ENCODE measurements around the gene ZNF780B. TPM values are rescaled to one million over a fixed set of nuclear protein-coding genes. Genes with fewer than 3 reads are reported as not detected.

Gene ZNF780B
- total RNA-seq, 1 donor from 2014 or later: 42.3 TPM

DNA sequence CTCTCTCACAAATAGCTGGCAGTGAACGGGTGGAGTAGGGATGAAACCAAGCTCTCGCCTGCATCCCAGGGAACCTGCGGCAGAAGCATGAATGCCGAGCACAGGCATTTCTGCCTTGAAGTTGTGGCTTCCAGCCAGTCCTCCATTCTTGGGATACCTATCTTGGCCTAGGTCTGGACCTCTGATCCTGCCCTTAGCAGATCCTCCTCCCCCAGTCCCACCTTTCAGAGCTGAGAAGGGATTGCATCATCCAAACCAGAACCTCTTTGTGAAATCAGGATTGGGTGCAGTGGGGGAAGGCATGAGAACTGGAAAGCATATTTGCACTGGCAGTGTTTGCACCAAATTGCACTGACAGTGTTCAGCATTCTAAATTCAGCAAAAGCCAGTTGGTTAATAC is 28.9 kb upstream of the ZNF780B start:
- TF ChIP-seq, protein P1, sequence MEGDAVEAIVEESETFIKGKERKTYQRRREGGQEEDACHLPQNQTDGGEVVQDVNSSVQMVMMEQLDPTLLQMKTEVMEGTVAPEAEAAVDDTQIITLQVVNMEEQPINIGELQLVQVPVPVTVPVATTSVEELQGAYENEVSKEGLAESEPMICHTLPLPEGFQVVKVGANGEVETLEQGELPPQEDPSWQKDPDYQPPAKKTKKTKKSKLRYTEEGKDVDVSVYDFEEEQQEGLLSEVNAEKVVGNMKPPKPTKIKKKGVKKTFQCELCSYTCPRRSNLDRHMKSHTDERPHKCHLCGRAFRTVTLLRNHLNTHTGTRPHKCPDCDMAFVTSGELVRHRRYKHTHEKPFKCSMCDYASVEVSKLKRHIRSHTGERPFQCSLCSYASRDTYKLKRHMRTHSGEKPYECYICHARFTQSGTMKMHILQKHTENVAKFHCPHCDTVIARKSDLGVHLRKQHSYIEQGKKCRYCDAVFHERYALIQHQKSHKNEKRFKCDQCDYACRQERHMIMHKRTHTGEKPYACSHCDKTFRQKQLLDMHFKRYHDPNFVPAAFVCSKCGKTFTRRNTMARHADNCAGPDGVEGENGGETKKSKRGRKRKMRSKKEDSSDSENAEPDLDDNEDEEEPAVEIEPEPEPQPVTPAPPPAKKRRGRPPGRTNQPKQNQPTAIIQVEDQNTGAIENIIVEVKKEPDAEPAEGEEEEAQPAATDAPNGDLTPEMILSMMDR (IDR thresholded peaks at IDR 0.05; ENCODE audit: unreplicated experiment): no peak
- H3K27ac Mint-ChIP-seq: no peak overlapping the region
- no peak for DNase-seq (ENCODE audit: low spot score in 2 of 2, unreplicated experiment in 2 of 2)
- no peaks in the 10 kb centered on the region for H3K27me3 Mint-ChIP-seq (ENCODE audit: low read depth)
- H3K4me3 Mint-ChIP-seq: no peak overlapping the region
- H3K4me1 Mint-ChIP-seq: peaks cover 13% of the 10 kb centered on the region
- H3K9me3 Mint-ChIP-seq: peaks cover 25% of the 10 kb centered on the region
- H3K36me3 Mint-ChIP-seq: peaks cover 51% of the 10 kb centered on the region

DNA sequence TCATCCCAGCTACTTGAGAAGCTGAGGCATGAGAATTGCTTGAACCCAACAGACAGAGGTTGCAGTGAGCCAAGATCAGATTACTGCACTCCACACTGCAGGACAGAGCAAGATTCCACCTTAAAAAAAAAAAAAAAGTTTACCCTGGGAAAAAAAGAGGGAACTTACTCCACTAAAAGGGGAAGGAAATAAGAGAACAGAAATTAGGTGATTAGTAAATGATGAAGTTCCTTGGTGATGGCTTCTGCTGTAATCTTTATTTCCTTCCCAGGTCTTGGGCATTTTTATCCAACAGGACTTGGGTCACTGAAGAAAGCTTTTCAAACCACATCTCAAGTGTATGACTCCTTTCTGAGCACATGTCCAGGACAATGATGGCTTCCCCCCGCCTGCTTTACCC is 25.4 kb upstream of the ZNF780B start:
- no peak for DNase-seq (ENCODE audit: low spot score in 2 of 2, unreplicated experiment in 2 of 2)
- H3K4me3 Mint-ChIP-seq: no peak overlapping the region
- peaks cover 71% of the 10 kb centered on the region for H3K36me3 Mint-ChIP-seq
- H3K27ac Mint-ChIP-seq: no peak overlapping the region
- TF ChIP-seq, protein P1 (IDR thresholded peaks at IDR 0.05; ENCODE audit: unreplicated experiment): no peak
- no peaks in the 10 kb centered on the region for H3K4me1 Mint-ChIP-seq
- H3K27me3 Mint-ChIP-seq (ENCODE audit: low read depth): no peaks in the 10 kb centered on the region
- H3K9me3 Mint-ChIP-seq: peaks cover 46% of the 10 kb centered on the region

DNA sequence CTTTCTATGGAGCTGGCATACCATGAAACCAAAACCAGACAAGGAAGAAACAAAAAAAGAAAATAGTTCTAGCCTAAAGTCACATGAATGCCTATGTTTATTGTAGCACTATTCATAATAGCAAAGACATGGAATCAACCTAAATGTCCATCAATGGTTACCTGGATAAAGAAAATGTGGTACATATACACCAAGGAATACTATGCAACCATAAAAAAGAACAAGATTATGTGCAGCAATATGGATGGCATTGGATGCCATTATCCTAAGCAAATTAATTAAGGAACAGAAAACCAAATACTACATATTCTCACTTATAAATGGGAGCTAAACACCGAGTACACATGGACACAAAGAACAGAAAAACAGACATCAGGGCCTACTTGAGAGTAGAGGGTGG is 24.3 kb upstream of the ZNF780B start:
- no peak overlapping the region for H3K27ac Mint-ChIP-seq
- peaks cover 57% of the 10 kb centered on the region for H3K9me3 Mint-ChIP-seq
- TF ChIP-seq, protein P1 (IDR thresholded peaks at IDR 0.05; ENCODE audit: unreplicated experiment): no peak
- no peaks in the 10 kb centered on the region for H3K27me3 Mint-ChIP-seq (ENCODE audit: low read depth)
- H3K4me1 Mint-ChIP-seq: no peaks in the 10 kb centered on the region
- no peak overlapping the region for H3K4me3 Mint-ChIP-seq
- no peak for DNase-seq (ENCODE audit: low spot score in 2 of 2, unreplicated experiment in 2 of 2)
- H3K36me3 Mint-ChIP-seq: peaks cover 83% of the 10 kb centered on the region

DNA sequence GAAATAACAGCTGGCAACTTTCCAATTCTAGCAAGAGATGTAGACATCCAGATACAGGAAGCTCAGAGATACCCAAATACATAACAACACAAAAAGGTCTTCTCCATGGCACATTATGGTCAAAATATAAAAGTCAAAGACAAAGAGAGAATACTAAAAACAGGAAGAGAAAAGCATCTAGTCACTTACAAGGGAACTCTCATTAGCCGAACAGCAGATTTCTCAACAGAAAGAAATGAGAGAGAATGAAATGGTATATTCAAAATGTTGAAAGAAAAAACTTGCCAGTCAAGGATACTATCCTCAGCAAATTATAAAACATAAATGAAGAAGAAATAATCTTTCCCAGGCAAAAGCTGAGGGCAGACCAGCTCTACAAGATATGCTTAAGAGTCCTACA is 22.3 kb upstream of the ZNF780B start:
- H3K4me3 Mint-ChIP-seq: no peak overlapping the region
- H3K36me3 Mint-ChIP-seq: peaks cover 95% of the 10 kb centered on the region
- no peak overlapping the region for H3K27ac Mint-ChIP-seq
- no peaks in the 10 kb centered on the region for H3K27me3 Mint-ChIP-seq (ENCODE audit: low read depth)
- DNase-seq (ENCODE audit: low spot score in 2 of 2, unreplicated experiment in 2 of 2): no peak
- no peaks in the 10 kb centered on the region for H3K4me1 Mint-ChIP-seq
- peaks cover 70% of the 10 kb centered on the region for H3K9me3 Mint-ChIP-seq
- TF ChIP-seq, protein P1 (IDR thresholded peaks at IDR 0.05; ENCODE audit: unreplicated experiment): no peak

DNA sequence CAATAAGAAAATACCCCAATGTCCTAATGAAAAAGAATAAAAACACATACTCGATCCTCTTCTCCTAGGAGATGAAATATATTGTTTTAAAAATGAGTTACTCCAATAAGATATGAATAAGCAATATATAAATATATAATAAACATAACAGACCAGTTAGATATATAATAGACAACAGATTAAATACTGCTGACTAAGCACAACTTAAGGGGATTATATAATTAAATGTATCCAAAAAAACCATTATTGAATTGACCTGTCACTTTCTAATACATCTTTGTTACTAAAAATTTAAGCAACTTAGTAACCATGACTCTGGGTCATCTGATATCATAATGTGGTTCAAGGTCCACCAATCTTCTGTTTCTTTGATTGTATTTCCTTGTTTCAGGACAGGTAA is 14.0 kb upstream of the ZNF780B start:
- peaks cover 60% of the 10 kb centered on the region for H3K9me3 Mint-ChIP-seq
- H3K4me3 Mint-ChIP-seq: no peak overlapping the region
- peaks cover 70% of the 10 kb centered on the region for H3K36me3 Mint-ChIP-seq

More for the DNA sequence above, 14.0 kb upstream of the ZNF780B start:
- H3K4me1 Mint-ChIP-seq: no peaks in the 10 kb centered on the region
- TF ChIP-seq, protein P1 (IDR thresholded peaks at IDR 0.05; ENCODE audit: unreplicated experiment): no peak
- H3K27ac Mint-ChIP-seq: no peak overlapping the region
- no peaks in the 10 kb centered on the region for H3K27me3 Mint-ChIP-seq (ENCODE audit: low read depth)
- no peak for DNase-seq (ENCODE audit: low spot score in 2 of 2, unreplicated experiment in 2 of 2)

All from mesothelial cell of epicardium (in vitro differentiated cells).